Fibroblast of gingiva (primary cell): ENCODE data around the gene ST6GALNAC2.
"Not testable (repeated sequence)": the region's sequence is repeated elsewhere in the genome, so short reads cannot be mapped to it uniquely, and the experiment has no call there.

ENCODE experiments used
- DNase-seq: peaks from one replicate; pipeline ENCODE4 v3.0.0-alpha.2; 2011; ENCODE audit warnings: low read depth

The ST6GALNAC2 gene

GRCh38 chr17:76585649-76586593 lies at the start of gene ST6GALNAC2:
Gene ST6GALNAC2, minus strand, starts transcription at chr17:76585860. Its CDS starts 52 bp downstream, at chr17:76585808.
- peak; percentile 29 for DNase-seq

DNA sequence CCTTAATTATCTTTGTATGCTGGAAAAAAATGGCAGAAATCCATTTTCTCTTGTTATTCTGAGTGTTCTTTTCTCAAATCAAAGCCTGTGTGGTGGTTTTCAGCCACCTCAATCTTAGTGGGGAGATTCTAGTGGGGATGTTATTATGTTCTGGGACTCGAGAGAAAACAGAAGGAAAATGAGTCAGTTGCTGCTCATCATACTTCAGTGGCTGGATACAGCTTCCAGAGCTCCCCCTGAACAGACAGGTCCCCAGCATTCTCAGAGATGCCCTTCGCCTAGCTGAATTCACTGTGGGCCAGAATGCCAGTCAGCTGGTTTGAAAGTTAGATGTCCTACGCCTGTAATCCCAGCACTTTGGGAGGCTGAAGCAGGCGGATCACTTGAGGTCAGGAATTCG lies 49.4 kb upstream of the ST6GALNAC2 start:
- no peak for DNase-seq

GRCh38 chr17:76633628-76634328 lies 48.1 kb upstream of the ST6GALNAC2 start:
- DNase-seq = no peak

- DNase-seq = no peak
Observed at GRCh38 chr17:76631821-76632565, 46.3 kb upstream of the ST6GALNAC2 start.

GRCh38 chr17:76630151-76630550 lies 44.5 kb upstream of the ST6GALNAC2 start:
- DNase-seq = no peak

- no peak for DNase-seq
Observed at GRCh38 chr17:76627510-76627909, 41.9 kb upstream of the ST6GALNAC2 start.

GRCh38 chr17:76626442-76626841 lies 40.8 kb upstream of the ST6GALNAC2 start:
- DNase-seq = no peak

GRCh38 chr17:76625496-76625895 lies 39.8 kb upstream of the ST6GALNAC2 start:
- no peak for DNase-seq

GRCh38 chr17:76623271-76624146 lies 37.8 kb upstream of the ST6GALNAC2 start:
- DNase-seq = peak; percentile 61

DNA sequence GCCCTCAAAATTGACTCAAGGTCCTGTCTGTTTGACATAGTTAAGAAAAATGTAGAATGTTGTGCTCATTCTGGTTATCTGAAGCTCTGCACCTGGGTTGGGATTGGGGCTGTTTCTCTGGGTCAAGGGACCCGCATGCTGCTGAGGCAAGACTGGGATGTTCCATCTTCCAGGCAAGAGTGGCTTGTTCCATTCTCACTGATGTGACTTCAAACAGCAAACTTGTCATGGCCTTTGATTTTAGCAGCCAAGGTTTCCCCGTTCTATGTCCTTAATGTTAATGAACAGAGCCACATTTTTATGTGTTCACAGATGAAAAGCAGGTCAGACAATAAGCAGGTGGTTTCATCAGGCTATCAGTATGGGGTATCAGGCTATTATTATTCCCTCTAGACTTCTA lies 32.2 kb upstream of the ST6GALNAC2 start:
- DNase-seq = no peak

DNA sequence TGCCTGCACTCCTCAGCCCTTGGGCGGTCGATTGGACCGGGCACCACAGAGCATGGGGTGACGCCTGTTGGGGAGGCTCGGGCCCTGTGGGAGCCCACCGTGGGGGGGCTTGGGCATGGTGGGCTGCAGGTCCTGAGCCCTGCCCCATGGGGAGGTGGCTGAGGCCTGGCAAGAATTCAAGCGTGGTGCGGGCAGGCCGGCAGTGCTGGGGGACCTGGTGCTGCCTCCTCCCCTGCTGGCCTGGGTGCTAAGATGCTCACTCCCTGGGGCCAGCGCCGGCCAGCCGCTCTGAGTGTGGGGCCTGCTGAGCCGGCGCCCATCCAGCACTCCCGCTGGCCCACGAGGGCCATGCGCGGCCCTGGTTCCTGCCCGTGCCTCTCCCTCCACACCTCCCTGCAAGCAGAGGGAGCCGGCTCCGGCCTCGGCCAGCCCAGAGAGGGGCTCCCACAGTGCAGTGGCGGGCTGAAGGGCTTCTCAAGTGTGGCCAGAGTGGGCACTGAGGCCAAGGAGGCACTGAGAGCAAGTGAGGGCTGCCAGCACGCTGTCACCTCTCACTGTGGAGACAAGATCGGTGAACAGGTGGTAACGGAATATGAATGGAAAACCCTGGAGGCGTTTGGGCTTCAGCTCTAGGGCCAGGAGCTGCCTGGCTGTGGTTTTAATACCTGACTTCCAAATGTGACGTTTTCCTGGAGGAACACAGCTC lies 29.4 kb upstream of the ST6GALNAC2 start:
- no peak for DNase-seq

GRCh38 chr17:76614064-76614759 lies 28.6 kb upstream of the ST6GALNAC2 start:
- not testable (repeated sequence) for DNase-seq

GRCh38 chr17:76612977-76613851 lies 27.6 kb upstream of the ST6GALNAC2 start:
- no peak for DNase-seq

GRCh38 chr17:76612465-76612864 lies 26.8 kb upstream of the ST6GALNAC2 start:
- DNase-seq = no peak

DNA sequence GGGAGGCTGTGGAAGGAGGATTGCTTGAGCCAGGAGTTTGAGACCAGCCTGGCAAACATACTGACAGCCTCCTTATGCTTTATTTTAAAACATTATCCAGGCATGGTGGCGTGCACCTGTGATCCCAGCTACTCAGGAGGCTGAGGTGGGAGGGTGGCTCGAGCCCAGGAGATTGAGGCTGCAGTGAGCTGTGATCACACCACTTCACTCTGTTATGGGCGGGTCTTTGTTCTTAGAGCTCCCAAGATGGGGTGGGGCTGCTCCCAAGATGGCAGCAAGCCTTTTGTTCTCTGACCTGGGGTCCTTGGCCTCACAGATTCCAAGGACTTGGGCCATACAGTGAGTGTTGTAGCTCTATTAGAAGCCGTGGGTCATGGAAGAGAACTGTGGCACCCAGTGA lies 26.1 kb upstream of the ST6GALNAC2 start:
- DNase-seq = no peak

DNA sequence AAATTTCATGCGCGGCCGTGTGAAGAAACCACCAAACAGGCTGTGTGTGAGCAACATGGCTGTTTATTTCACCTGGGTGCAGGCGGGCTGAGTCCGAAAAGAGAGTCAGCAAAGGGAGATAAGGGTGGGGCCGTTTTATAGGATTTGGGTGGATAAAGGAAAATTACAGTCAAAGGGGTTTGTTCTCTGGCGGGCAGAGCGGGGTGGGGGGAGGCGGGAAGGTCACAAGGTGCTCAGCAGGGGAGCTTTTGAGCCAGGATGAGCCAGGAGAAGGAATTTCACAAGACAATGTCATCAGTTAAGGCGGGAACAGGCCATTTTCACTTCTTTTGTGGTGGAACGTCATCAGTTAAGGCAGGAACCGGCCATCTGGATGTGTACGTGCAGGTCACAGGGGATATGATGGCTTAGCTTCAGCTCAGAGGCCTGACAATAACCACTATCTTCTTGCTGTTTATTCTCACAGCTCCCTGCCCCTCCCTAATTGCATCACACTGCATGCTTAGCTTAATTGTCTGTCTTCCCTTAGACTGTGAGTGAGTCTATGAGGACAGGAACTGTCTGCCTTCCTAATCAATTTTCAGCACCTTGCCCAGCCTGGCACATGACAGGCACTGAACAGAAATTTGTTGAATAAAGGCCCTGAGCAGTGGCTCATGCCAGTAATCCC lies 25.6 kb upstream of the ST6GALNAC2 start:
- not testable (repeated sequence) for DNase-seq

DNA sequence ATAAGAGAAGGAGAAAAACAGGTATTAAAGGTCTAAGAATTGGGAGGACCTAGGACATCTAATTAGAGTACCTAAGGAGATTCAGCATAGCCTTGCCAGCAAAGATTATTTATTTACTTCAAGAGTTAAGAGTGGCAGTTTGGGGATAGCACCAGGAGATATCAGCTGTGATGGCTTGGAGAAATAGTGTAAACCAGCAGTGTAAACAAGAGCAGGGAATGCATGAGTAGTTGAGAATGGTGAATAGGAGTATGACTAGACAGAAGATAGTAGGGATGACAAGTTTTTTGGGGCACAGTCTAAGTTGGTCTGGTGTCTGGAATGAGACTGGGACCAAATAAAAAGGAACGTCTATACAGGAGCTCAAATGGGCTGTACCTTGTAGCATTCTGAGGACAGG lies 21.0 kb upstream of the ST6GALNAC2 start:
- not testable (repeated sequence) for DNase-seq

- DNase-seq = no peak
Observed at GRCh38 chr17:76601065-76601464, 15.4 kb upstream of the ST6GALNAC2 start.
